Tibial nerve (tissue), 3 donors: ENCODE measurements around the gene MYG1.
A peak's percentile ranks its signal among the peaks of the same experiment; 100 is the strongest.

Experiments
- CTCF ChIP-seq, 5 experiments: fragments of 200-600 bp in 3 of 5; fragments of 450-650 bp in 2 of 5; sonication (generic) in 3 of 5; IDR thresholded peaks; one replicate each; pipeline ENCODE4 v1.5.1; 2016 to 2019; ENCODE audit warnings: antibody characterized with exemption in 5 of 5, mild to moderate bottlenecking in 3 of 5, moderate library complexity in 2 of 5
- POLR2A ChIP-seq, 2 donors: fragments of 450-650 bp; IDR thresholded peaks; one replicate each; pipeline ENCODE4 v1.6.1; 2017; ENCODE audit warnings: antibody characterized with exemption in 2 of 2, mild to moderate bottlenecking in 2 of 2, moderate library complexity in 2 of 2

- TF ChIP-seq CTCF (IDR thresholded peaks at IDR 0.05) (peak in 2 of 5 experiments; percentile 12 to 53), POLR2A (IDR thresholded peaks at IDR 0.05) (peak in 1 of 2 donors; percentile 51)
Observed at GRCh38 chr12:53299454-53300180, at the start of gene MYG1.
